Measurements from ENCODE around the gene SLX4IP.

SLX4IP gene

GRCh38 chr20:10436053-10436699 lies 1.1 kb downstream of the SLX4IP start:
- no peak for DNase-seq (ENCODE audit: low read depth)
- TF ChIP-seq CTCF (IDR thresholded peaks at IDR 0.05; ENCODE audit: insufficient read depth, low read depth, low read length, missing control alignments): no peak
- peak overlapping the region; percentile 80 for H3K4me3 ChIP-seq (ENCODE audit: low read length)

GRCh38 chr20:10438217-10438616 lies 3.1 kb downstream of the SLX4IP start:
- TF ChIP-seq CTCF (IDR thresholded peaks at IDR 0.05; ENCODE audit: insufficient read depth, low read depth, low read length, missing control alignments): no peak
- no peak overlapping the region for H3K4me3 ChIP-seq (ENCODE audit: low read length)
- no peak for DNase-seq (ENCODE audit: low read depth)

- TF ChIP-seq CTCF (IDR thresholded peaks at IDR 0.05; ENCODE audit: insufficient read depth, low read depth, low read length, missing control alignments): no peak
- no peak overlapping the region for H3K4me3 ChIP-seq (ENCODE audit: low read length)
- no peak for DNase-seq (ENCODE audit: low read depth)
Measured at GRCh38 chr20:10443936-10444335, 8.8 kb downstream of the SLX4IP start.

GRCh38 chr20:10445758-10446157 lies 10.7 kb downstream of the SLX4IP start:
- TF ChIP-seq CTCF (IDR thresholded peaks at IDR 0.05; ENCODE audit: insufficient read depth, low read depth, low read length, missing control alignments): no peak
- no peak overlapping the region for H3K4me3 ChIP-seq (ENCODE audit: low read length)

GRCh38 chr20:10447028-10447427 lies 11.9 kb downstream of the SLX4IP start:
- DNase-seq (ENCODE audit: low read depth): peak; percentile 64
- TF ChIP-seq CTCF (IDR thresholded peaks at IDR 0.05; ENCODE audit: insufficient read depth, low read depth, low read length, missing control alignments): no peak
- H3K4me3 ChIP-seq (ENCODE audit: low read length): no peak overlapping the region

More at GRCh38 chr20:10445758-10446157, 10.7 kb downstream of the SLX4IP start:
- no peak for DNase-seq (ENCODE audit: low read depth)

- TF ChIP-seq CTCF (IDR thresholded peaks at IDR 0.05; ENCODE audit: insufficient read depth, low read depth, low read length, missing control alignments): no peak
- DNase-seq (ENCODE audit: low read depth): no peak
- no peak overlapping the region for H3K4me3 ChIP-seq (ENCODE audit: low read length)
Measured at GRCh38 chr20:10448270-10449156, 13.4 kb downstream of the SLX4IP start.
